GM12864 (cell line): ENCODE measurements around the gene TIMP3.
"Not testable (repeated sequence)": the region's sequence is repeated elsewhere in the genome, so short reads cannot be mapped to it uniquely, and the experiment has no call there.

ENCODE experiments used
- DNase-seq: peaks from one replicate; pipeline ENCODE4 v3.0.0-alpha.2; 2011; ENCODE audit warnings: low read depth
- H3K4me3 ChIP-seq: 2 replicates; pipeline ENCODE4 v1.5.1; 2011; ENCODE audit warnings: mild to moderate bottlenecking, low read depth, low read length, control low read depth
- TF ChIP-seq, protein P1 (sequence below): IDR thresholded peaks from 2 replicates; pipeline ENCODE4 v1.5.1; 2011; ENCODE audit warnings: low read depth, mild to moderate bottlenecking, moderate library complexity, low read length, control low read depth, inconsistent platforms; ENCODE audit errors: missing control alignments

The TIMP3 gene

DNA sequence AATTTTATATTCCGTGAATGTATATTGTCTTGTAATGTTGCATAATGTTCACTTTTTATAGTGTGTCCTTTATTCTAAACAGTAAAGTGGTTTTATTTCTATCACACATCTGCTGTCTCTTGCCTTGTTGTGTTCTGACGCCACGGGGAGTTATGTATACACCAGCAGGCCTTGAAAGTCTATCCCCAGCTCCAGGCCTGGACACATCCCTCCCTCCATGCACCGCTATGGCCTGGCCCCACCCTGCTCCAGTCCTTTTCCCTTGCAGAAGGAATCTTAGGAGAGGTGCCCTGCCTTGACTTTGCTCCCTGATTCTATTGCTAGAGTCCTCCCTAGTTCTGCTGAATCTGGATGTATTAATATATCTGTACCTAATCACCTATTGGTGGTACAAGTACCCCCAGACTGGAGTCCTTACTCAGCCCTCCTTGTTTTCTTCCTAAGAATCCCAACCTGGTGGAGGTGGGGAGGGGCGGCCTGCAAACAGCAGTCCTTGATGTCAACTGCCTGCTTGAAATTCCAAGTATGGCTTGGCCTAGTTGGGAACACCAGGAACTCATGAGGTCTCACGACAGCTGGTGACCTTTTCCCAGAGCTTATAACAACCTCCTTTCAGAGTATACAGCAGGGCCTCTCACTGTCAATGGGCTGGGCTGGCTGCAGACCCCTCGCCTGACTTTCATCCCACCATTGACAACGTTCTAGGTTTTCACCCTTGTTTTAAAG is 61.6 kb downstream of the TIMP3 start:
- H3K4me3 ChIP-seq = no peak overlapping the region
- no peak for DNase-seq
- TF ChIP-seq, protein P1, sequence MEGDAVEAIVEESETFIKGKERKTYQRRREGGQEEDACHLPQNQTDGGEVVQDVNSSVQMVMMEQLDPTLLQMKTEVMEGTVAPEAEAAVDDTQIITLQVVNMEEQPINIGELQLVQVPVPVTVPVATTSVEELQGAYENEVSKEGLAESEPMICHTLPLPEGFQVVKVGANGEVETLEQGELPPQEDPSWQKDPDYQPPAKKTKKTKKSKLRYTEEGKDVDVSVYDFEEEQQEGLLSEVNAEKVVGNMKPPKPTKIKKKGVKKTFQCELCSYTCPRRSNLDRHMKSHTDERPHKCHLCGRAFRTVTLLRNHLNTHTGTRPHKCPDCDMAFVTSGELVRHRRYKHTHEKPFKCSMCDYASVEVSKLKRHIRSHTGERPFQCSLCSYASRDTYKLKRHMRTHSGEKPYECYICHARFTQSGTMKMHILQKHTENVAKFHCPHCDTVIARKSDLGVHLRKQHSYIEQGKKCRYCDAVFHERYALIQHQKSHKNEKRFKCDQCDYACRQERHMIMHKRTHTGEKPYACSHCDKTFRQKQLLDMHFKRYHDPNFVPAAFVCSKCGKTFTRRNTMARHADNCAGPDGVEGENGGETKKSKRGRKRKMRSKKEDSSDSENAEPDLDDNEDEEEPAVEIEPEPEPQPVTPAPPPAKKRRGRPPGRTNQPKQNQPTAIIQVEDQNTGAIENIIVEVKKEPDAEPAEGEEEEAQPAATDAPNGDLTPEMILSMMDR = no peak

DNA sequence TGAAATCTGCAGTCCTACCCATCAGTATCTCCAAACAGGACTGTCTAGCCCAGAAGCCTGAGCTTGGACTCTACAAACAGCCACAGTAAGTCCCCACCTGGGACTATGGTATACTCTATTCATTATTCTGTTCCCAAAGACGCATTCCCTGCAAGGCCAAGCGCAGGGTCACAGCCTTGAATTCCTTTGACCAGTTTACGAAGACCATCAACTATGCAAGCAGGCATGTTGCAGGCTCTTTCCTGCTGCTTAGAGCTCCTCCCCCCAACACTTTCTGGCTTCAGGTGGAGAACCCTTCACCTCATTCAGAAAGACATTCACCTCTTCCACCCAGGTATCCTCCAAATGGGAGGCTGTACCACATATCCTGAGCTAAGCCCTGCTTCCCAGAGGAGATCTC is 62.5 kb downstream of the TIMP3 start:
- TF ChIP-seq, protein P1 = no peak
- no peak for DNase-seq
- H3K4me3 ChIP-seq = no peak overlapping the region

DNA sequence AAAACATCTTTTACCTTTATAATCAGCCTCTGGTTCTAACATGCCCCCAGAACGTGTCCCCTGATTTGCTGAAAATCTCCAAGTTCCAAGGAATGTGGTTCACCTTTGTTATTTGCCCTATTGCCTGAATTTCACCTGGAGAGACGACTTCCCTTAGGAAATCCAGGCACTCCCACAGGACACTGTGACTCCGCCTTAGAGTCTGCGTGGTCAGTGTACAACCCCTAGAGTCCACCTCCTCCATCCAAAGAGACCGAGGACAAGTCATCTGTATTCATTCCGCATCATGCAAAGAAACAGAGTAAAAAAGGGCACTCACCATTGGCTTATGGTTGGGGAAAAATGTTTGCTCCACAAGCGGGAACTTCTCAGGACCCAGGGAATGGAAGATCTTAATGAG is 63.1 kb downstream of the TIMP3 start:
- no peak for DNase-seq
- TF ChIP-seq, protein P1 = no peak
- H3K4me3 ChIP-seq = no peak overlapping the region

DNA sequence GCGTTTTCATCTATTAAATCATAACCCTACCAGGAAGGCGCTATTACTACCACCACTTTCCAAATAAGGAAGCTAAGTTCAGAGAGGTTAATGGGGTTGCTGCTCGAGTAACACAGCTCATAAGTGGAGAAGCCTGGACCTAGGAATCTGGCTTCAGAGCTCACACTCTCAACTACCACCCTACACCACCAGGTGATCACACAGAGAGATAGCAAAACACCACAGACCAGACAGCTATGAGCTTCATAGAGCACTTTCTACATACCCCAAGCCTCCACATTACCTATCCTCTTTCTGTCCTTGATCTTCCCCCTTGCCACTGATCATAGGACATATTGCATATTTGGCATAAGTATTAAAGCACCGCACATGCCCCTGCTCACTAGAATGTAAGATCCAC is 65.4 kb downstream of the TIMP3 start:
- TF ChIP-seq, protein P1 = no peak
- DNase-seq = no peak
- H3K4me3 ChIP-seq = no peak overlapping the region

DNA sequence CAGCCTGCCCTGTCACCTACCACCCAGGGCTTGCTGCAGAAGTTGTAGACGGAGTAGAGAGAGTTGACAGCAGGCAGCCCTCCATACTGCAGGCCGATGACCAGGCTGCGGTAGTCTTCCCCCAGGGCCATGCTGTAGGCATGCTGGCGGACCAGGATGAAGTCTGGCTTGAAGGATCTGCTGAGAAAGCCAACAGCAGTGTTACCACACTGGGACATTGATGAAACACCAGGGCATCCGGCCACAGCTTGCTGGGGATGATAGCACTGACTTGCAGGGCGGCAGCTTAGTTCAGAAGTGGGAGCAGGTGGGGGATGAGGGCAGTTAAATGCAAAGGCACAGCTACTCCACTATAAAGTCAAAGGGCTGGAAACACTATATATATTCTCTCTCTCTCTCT is 67.4 kb downstream of the TIMP3 start:
- no peak for DNase-seq
- H3K4me3 ChIP-seq = no peak overlapping the region
- TF ChIP-seq, protein P1 = no peak

DNA sequence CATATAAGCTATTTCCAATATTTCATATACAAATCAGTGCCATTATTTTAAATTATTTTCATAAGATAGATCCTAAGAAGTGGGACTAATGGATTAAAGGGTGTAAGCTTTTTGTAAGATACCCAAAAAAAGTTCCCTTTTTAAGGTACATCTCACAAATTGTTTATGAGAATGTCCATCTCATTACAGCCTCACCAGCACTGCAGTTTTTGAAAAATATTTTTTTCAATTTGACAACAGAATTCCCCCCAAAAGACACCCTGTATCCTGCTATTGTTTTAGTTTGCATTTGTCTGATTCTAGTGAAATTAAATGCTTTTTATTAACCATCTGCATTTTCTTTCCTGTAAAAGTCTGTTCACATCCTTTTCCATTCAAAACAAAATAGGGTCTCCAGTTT is 69.0 kb downstream of the TIMP3 start:
- TF ChIP-seq, protein P1 = no peak
- H3K4me3 ChIP-seq = no peak overlapping the region
- no peak for DNase-seq

DNA sequence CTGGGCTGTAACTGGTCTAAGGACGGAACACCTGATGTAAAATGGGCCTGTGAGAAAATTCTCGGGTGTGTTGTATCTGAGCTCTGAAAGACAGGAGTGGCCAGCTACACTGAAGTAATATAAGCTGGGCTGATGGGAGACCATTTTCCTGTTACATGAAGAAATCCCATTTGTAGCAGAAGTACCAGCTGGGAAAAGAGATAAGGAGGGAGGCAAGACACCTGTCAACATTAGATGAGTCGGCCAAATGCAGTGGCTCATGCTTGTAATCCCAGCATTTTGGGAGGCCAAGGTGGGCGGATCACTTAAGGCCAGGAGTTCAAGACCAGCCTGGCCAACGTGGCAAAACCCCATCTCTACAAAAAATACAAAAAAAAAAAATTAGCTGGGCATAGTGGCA is 72.1 kb downstream of the TIMP3 start:
- not testable (repeated sequence) for DNase-seq, H3K4me3 ChIP-seq
